ENCODE results near the gene AMPD1. TPM values are rescaled to one million over a fixed set of nuclear protein-coding genes. Genes with fewer than 3 reads are reported as not detected.

The AMPD1 gene
- not detected for total RNA-seq

DNA sequence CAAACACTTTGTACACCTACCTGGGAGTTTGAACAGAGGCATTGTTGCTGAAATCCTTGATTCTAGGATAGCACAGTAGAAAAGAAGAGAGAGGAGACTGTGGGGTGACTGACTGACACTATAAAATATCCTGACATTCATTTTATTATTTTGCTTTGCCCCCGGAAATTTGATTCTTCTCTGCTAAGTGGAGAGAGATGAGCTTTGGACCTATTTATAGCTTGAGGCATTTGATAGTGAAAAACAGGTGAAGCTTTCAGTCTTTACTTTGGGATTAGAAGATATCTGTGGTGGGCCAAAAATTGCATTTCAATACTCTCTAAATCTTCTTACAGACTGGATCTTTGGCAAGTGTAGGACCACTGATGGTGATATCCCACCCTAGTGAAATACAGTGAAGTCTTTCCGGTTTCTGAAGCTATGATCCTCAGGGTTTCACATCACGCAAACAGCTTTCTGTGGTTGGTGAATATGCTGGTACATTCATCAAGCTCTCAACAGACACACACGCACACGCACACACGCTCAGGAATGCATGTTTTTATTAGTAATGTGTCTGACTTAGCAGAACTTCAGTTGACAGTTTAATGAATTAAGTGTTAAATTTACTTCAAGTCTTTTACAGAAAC is at the start of gene AMPD1:
TSS of gene AMPD1 (minus strand) at position 117 of the 629 bp plus-strand sequence. CDS start at position 42, 75 bp downstream.
- H3K36me3 Mint-ChIP-seq (ENCODE audit: low read depth), result no peaks in the 10 kb centered on the region
- no peaks in the 10 kb centered on the region for H3K4me1 Mint-ChIP-seq

GRCh38 chr1:114741963-114742746 is 46.8 kb upstream of the AMPD1 start:
- Mint-ChIP-seq H3K9me3 (no peaks in the 10 kb centered on the region), H3K4me3 (no peak overlapping the region), H3K27ac (peak overlapping the region; percentile 15), H3K4me1 (peaks cover 31% of the 10 kb centered on the region), H3K27me3 (no peaks in the 10 kb centered on the region), H3K36me3 (ENCODE audit: low read depth) (peaks cover 100% of the 10 kb centered on the region)
- ATAC-seq (replicated peaks), result no peak

More for the DNA sequence above, at the start of gene AMPD1:
- H3K9me3 Mint-ChIP-seq, result no peaks in the 10 kb centered on the region
- H3K27ac Mint-ChIP-seq, result no peak within 1 kb of the TSS
- ATAC-seq (replicated peaks), result no peak
- peaks cover 12% of the 10 kb centered on the region for H3K27me3 Mint-ChIP-seq
- no peak within 1 kb of the TSS for H3K4me3 Mint-ChIP-seq

DNA sequence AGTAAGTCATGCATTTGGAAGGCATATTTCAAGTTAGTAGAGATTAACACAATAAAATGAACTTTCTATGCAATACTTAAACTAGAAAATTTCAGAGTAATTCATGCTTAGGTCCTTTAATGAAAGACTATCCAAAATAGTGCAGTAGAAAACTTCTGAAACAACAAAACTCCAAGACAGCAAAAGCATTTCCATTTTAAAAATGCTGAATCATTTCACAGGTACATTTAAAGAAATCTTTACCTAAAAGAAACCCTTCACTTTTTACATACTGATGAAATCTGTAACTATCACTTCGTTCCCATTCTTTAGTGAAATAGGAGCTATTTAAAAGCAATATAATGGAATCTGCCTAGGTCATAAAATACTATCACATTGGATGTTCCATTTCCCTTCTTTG is 45.0 kb upstream of the AMPD1 start:
- H3K4me1 Mint-ChIP-seq, result peaks cover 25% of the 10 kb centered on the region
- H3K27ac Mint-ChIP-seq, result no peak overlapping the region
- H3K4me3 Mint-ChIP-seq, result no peak overlapping the region
- H3K9me3 Mint-ChIP-seq, result no peaks in the 10 kb centered on the region
- no peaks in the 10 kb centered on the region for H3K27me3 Mint-ChIP-seq
- ATAC-seq (replicated peaks), result no peak
- peaks cover 100% of the 10 kb centered on the region for H3K36me3 Mint-ChIP-seq (ENCODE audit: low read depth)

- no peak for ATAC-seq (replicated peaks)
- H3K4me3 Mint-ChIP-seq, result no peak overlapping the region
- H3K27ac Mint-ChIP-seq, result no peak overlapping the region
- H3K27me3 Mint-ChIP-seq, result no peaks in the 10 kb centered on the region
- H3K9me3 Mint-ChIP-seq, result no peaks in the 10 kb centered on the region
- peaks cover 100% of the 10 kb centered on the region for H3K36me3 Mint-ChIP-seq (ENCODE audit: low read depth)
- H3K4me1 Mint-ChIP-seq, result peaks cover 17% of the 10 kb centered on the region
Observed at GRCh38 chr1:114737314-114737849, 42.0 kb upstream of the AMPD1 start.

- no peak overlapping the region for H3K4me3 Mint-ChIP-seq
- no peak for ATAC-seq (replicated peaks)
- H3K4me1 Mint-ChIP-seq, result peaks cover 13% of the 10 kb centered on the region
- H3K9me3 Mint-ChIP-seq, result no peaks in the 10 kb centered on the region
- H3K27ac Mint-ChIP-seq, result peak overlapping the region; percentile 0
- no peaks in the 10 kb centered on the region for H3K27me3 Mint-ChIP-seq
- H3K36me3 Mint-ChIP-seq (ENCODE audit: low read depth), result peaks cover 100% of the 10 kb centered on the region
Observed at GRCh38 chr1:114735479-114735878, 40.1 kb upstream of the AMPD1 start.

DNA sequence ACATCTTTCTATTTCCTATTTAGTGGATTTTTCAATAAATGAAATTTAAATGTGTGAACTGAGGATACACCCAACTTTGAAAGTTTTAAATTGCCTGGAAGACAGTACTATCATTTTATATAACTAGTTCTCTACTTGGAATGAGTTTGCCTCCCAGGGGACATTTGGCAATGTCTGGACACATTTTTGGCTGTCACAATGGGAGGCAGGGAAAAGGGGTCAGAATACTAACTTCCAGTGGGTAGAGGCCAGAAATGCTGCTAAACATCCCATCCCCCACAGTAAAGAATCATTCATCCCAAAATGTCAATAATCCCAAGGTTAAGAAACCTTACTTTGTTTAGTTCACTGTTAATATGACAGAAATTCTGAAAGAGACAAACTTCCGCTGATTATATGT is 34.4 kb upstream of the AMPD1 start:
- Mint-ChIP-seq H3K27me3 (no peaks in the 10 kb centered on the region), H3K4me3 (no peak overlapping the region), H3K36me3 (ENCODE audit: low read depth) (peaks cover 100% of the 10 kb centered on the region), H3K9me3 (no peaks in the 10 kb centered on the region), H3K27ac (peak overlapping the region; percentile 46), H3K4me1 (peaks cover 7% of the 10 kb centered on the region)
- no peak for ATAC-seq (replicated peaks)

- H3K27ac Mint-ChIP-seq, result peak overlapping the region; percentile 17
- no peak overlapping the region for H3K4me3 Mint-ChIP-seq
- ATAC-seq (replicated peaks), result no peak
- no peaks in the 10 kb centered on the region for H3K9me3 Mint-ChIP-seq
- H3K36me3 Mint-ChIP-seq (ENCODE audit: low read depth), result peaks cover 100% of the 10 kb centered on the region
- no peaks in the 10 kb centered on the region for H3K27me3 Mint-ChIP-seq
- peaks cover 7% of the 10 kb centered on the region for H3K4me1 Mint-ChIP-seq
Observed at GRCh38 chr1:114728553-114728952, 33.2 kb upstream of the AMPD1 start.

- ATAC-seq (replicated peaks), result no peak
- H3K4me1 Mint-ChIP-seq, result peaks cover under 1% of the 10 kb centered on the region
- H3K27me3 Mint-ChIP-seq, result no peaks in the 10 kb centered on the region
- H3K9me3 Mint-ChIP-seq, result no peaks in the 10 kb centered on the region
- peaks cover 100% of the 10 kb centered on the region for H3K36me3 Mint-ChIP-seq (ENCODE audit: low read depth)
- peak overlapping the region; percentile 20 for H3K27ac Mint-ChIP-seq
- no peak overlapping the region for H3K4me3 Mint-ChIP-seq
Observed at GRCh38 chr1:114725230-114725629, 29.9 kb upstream of the AMPD1 start.

DNA sequence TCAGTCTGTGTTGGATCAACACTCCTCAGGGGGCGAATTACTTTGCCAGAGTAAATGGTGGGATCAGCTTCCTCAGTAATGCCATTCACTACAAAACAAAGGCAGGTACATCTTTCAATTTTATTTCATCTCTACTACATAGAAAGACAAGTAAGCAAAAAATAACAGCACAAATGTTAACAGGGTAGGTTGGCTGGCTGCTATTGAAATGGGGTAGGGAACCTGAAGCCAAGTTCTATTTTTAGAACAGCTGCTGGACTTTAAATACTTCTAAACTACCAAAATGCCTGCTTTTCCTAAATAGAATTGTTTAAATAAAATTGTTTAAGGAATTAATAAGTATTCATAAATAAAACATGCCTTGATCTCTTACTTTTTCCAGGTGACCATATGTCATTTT is 28.6 kb upstream of the AMPD1 start:
- Mint-ChIP-seq H3K4me1 (no peaks in the 10 kb centered on the region), H3K27me3 (no peaks in the 10 kb centered on the region), H3K36me3 (ENCODE audit: low read depth) (peaks cover 100% of the 10 kb centered on the region), H3K27ac (peak overlapping the region; percentile 62), H3K9me3 (no peaks in the 10 kb centered on the region), H3K4me3 (no peak overlapping the region)
- ATAC-seq (replicated peaks), result no peak

DNA sequence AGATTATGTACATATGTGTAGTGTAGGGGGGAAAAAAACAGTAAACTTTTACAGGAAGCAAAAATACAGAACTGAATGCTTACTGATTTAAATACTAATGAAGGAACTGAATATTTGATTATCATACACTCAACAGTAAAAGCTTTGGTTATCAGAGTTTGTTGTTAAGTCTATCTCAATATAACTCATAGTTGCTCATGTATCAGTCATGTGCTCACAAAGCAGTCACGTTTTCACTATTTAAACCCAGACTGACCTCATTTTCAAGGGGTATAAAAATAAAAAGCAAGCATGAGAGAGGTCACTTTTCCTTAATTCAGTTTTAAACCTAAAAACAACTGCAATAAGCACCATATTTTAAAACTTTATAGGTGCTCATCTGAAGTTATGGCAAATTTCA is 28.1 kb upstream of the AMPD1 start:
- no peaks in the 10 kb centered on the region for H3K9me3 Mint-ChIP-seq
- no peak overlapping the region for H3K4me3 Mint-ChIP-seq
- peak overlapping the region; percentile 62 for H3K27ac Mint-ChIP-seq
- peaks cover 100% of the 10 kb centered on the region for H3K36me3 Mint-ChIP-seq (ENCODE audit: low read depth)
- peaks cover 2% of the 10 kb centered on the region for H3K4me1 Mint-ChIP-seq
- H3K27me3 Mint-ChIP-seq, result no peaks in the 10 kb centered on the region
- peak; percentile 56 for ATAC-seq (replicated peaks)

GRCh38 chr1:114720492-114720891 is 25.1 kb upstream of the AMPD1 start:
- H3K27ac Mint-ChIP-seq, result peak overlapping the region; percentile 10
- no peaks in the 10 kb centered on the region for H3K27me3 Mint-ChIP-seq
- no peak for ATAC-seq (replicated peaks)
- H3K36me3 Mint-ChIP-seq (ENCODE audit: low read depth), result peaks cover 100% of the 10 kb centered on the region
- H3K4me1 Mint-ChIP-seq, result peaks cover 11% of the 10 kb centered on the region
- no peaks in the 10 kb centered on the region for H3K9me3 Mint-ChIP-seq
- H3K4me3 Mint-ChIP-seq, result no peak overlapping the region

- Mint-ChIP-seq H3K27ac (peak overlapping the region; percentile 78), H3K36me3 (ENCODE audit: low read depth) (peaks cover 93% of the 10 kb centered on the region), H3K9me3 (no peaks in the 10 kb centered on the region), H3K27me3 (no peaks in the 10 kb centered on the region), H3K4me1 (peaks cover 11% of the 10 kb centered on the region), H3K4me3 (no peak overlapping the region)
- ATAC-seq (replicated peaks), result no peak
Observed at GRCh38 chr1:114719424-114719787, 24.1 kb upstream of the AMPD1 start.

- Mint-ChIP-seq H3K27ac (peak overlapping the region; percentile 78), H3K36me3 (ENCODE audit: low read depth) (peaks cover 93% of the 10 kb centered on the region), H3K9me3 (no peaks in the 10 kb centered on the region), H3K4me3 (no peak overlapping the region), H3K4me1 (peaks cover 15% of the 10 kb centered on the region), H3K27me3 (no peaks in the 10 kb centered on the region)
- ATAC-seq (replicated peaks), result peak; percentile 15
Observed at GRCh38 chr1:114718661-114719423, 23.5 kb upstream of the AMPD1 start.

DNA sequence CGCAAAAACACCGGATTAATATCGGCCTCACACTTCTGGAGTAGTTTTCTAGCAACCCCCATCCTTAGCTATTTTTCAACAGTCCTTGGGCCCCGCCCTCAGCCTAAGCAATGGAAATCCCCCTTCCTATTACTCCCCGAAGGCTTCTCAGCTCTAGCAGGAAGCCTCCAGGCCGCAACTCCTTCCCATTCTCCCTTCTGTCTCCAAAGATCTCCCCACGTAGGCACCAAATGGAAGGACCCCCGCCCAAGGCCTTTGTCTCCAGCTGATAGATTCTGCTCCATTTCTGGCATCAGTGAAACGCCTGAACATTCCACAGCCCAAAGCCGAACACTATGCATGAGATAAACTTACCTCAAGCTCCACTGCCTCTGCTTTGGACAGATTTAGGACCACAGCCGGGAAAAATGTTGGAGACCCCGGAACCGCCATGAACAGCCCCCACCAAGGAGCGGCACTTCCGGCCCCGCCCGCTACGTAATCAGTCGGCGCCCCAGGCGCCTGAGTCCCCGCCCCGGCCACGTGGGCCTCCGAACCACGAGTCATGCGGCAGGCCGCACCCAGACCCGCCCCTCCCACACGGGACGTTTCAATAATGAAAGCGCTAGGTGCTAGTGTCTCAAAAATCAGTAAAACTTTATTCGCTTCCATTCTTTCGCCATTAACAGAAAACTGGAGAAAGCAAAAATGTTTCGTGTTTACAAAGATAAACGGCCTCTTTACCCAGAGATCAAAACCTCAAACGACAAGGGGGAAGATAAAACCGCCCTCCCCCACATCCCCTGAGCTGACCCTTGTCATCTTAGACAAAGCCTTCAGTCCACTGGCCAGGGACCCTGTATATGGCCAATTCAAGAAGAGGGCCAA is 21.2 kb upstream of the AMPD1 start, which contains the start of gene NRAS:
TSS of gene NRAS (minus strand) at position 468 of the 867 bp plus-strand sequence. CDS start 611 bp downstream, outside the sequence.
- Mint-ChIP-seq H3K27ac (peak within 1 kb of the TSS; percentile 98), H3K9me3 (no peaks in the 10 kb centered on the region), H3K36me3 (ENCODE audit: low read depth) (peaks cover 93% of the 10 kb centered on the region), H3K4me3 (peak within 1 kb of the TSS; percentile 91), H3K27me3 (no peaks in the 10 kb centered on the region), H3K4me1 (peaks cover 22% of the 10 kb centered on the region)
- peak; percentile 96 for ATAC-seq (replicated peaks)

All from activated T-helper 17 cell treated with anti-CD3 and anti-CD28 coated beads, Interleukin-2, amount 50 U/mL, for 72 hours (primary cell).